ENCODE data around the gene SENP5. TPM values are rescaled to one million over a fixed set of nuclear protein-coding genes. Genes with fewer than 3 reads are reported as not detected.

The SENP5 gene
- total RNA-seq, 1 donor from 2014 or later: 49.6 TPM

- DNase-seq: no peak
- no peaks in the 10 kb centered on the region for H3K4me1 Mint-ChIP-seq (ENCODE audit: low read depth, unreplicated experiment)
- no peaks in the 10 kb centered on the region for H3K36me3 Mint-ChIP-seq (ENCODE audit: unreplicated experiment)
- no peaks in the 10 kb centered on the region for H3K9me3 Mint-ChIP-seq (ENCODE audit: unreplicated experiment)
- TF ChIP-seq, protein P1, sequence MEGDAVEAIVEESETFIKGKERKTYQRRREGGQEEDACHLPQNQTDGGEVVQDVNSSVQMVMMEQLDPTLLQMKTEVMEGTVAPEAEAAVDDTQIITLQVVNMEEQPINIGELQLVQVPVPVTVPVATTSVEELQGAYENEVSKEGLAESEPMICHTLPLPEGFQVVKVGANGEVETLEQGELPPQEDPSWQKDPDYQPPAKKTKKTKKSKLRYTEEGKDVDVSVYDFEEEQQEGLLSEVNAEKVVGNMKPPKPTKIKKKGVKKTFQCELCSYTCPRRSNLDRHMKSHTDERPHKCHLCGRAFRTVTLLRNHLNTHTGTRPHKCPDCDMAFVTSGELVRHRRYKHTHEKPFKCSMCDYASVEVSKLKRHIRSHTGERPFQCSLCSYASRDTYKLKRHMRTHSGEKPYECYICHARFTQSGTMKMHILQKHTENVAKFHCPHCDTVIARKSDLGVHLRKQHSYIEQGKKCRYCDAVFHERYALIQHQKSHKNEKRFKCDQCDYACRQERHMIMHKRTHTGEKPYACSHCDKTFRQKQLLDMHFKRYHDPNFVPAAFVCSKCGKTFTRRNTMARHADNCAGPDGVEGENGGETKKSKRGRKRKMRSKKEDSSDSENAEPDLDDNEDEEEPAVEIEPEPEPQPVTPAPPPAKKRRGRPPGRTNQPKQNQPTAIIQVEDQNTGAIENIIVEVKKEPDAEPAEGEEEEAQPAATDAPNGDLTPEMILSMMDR (IDR thresholded peaks at IDR 0.05; ENCODE audit: partially characterized antibody, unreplicated experiment): no peak
- H3K27ac Mint-ChIP-seq (ENCODE audit: unreplicated experiment): no peak overlapping the region
- H3K27me3 Mint-ChIP-seq (ENCODE audit: unreplicated experiment): no peaks in the 10 kb centered on the region
- H3K4me3 Mint-ChIP-seq (ENCODE audit: unreplicated experiment): no peak overlapping the region
Observed at GRCh38 chr3:196875258-196875657, 7.5 kb downstream of the SENP5 start.

GRCh38 chr3:196883361-196883760 lies 15.6 kb downstream of the SENP5 start:
- Mint-ChIP-seq H3K27ac (ENCODE audit: unreplicated experiment) (no peak overlapping the region), H3K4me3 (ENCODE audit: unreplicated experiment) (no peak overlapping the region), H3K36me3 (ENCODE audit: unreplicated experiment) (no peaks in the 10 kb centered on the region), H3K4me1 (ENCODE audit: low read depth, unreplicated experiment) (no peaks in the 10 kb centered on the region), H3K9me3 (ENCODE audit: unreplicated experiment) (no peaks in the 10 kb centered on the region), H3K27me3 (ENCODE audit: unreplicated experiment) (no peaks in the 10 kb centered on the region)
- no peak for DNase-seq
- TF ChIP-seq, protein P1 (IDR thresholded peaks at IDR 0.05; ENCODE audit: partially characterized antibody, unreplicated experiment): no peak

DNA sequence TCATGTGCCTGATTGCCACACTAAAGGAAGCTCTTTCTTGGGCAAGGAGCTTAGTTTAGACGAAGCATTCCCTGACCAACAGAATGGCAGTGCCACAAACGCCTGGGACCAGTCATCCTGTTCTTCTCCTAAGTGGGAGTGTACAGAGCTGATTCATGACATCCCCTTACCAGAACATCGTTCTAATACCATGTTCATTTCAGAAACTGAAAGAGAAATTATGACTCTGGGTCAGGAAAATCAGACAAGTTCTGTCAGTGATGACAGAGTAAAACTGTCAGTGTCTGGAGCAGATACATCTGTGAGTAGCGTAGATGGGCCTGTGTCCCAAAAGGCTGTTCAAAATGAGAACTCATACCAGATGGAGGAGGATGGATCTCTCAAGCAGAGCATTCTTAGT lies 18.4 kb downstream of the SENP5 start:
- no peak overlapping the region for H3K27ac Mint-ChIP-seq (ENCODE audit: unreplicated experiment)
- no peak overlapping the region for H3K4me3 Mint-ChIP-seq (ENCODE audit: unreplicated experiment)
- peaks cover 2% of the 10 kb centered on the region for H3K27me3 Mint-ChIP-seq (ENCODE audit: unreplicated experiment)
- no peaks in the 10 kb centered on the region for H3K36me3 Mint-ChIP-seq (ENCODE audit: unreplicated experiment)
- no peaks in the 10 kb centered on the region for H3K4me1 Mint-ChIP-seq (ENCODE audit: low read depth, unreplicated experiment)
- no peaks in the 10 kb centered on the region for H3K9me3 Mint-ChIP-seq (ENCODE audit: unreplicated experiment)
- no peak for DNase-seq
- TF ChIP-seq, protein P1 (IDR thresholded peaks at IDR 0.05; ENCODE audit: partially characterized antibody, unreplicated experiment): no peak

DNA sequence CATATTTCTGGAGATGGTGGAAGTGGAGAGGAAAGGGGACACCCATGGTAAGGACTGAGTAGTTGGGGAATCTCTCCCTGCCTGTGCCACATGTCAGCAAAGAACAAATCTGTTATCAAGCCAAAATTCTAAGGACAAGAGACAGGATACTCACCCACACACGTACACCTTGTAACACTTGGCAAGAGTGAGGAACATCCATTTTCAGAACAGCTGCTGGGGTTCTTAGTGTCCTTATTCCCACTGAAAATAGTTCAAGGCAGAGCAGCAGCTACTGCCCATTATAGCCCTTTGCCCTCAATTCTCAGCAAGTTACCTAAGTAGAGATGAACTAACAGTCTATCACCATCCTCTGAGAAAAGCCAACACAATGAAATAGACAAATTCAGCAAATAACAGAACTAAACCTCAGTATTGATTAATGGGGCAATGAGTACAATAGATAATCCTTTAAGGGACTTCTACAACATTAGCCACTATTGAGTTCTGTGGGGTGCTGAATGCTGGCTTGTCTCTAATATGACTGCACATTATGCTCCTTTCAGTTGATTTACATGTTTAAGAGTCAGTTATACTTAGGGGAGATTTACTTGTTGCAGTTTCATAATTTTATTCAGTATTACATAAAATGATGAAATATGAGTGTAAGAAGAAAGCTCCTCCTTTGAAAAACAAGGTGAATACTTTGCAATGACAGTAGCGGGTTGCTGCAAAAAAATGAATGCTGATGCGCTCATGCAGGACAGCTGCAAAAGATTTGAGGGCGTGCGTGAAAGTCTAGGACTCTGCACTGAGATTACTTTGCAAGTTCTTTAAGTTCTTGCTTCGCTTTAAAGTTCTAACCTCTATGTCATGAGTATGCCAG lies 22.4 kb downstream of the SENP5 start:
- TF ChIP-seq, protein P1 (IDR thresholded peaks at IDR 0.05; ENCODE audit: partially characterized antibody, unreplicated experiment): no peak
- Mint-ChIP-seq H3K27ac (ENCODE audit: unreplicated experiment) (peak overlapping the region; percentile 20), H3K4me1 (ENCODE audit: low read depth, unreplicated experiment) (no peaks in the 10 kb centered on the region), H3K27me3 (ENCODE audit: unreplicated experiment) (peaks cover 4% of the 10 kb centered on the region), H3K4me3 (ENCODE audit: unreplicated experiment) (no peak overlapping the region), H3K9me3 (ENCODE audit: unreplicated experiment) (no peaks in the 10 kb centered on the region), H3K36me3 (ENCODE audit: unreplicated experiment) (no peaks in the 10 kb centered on the region)
- no peak for DNase-seq

GRCh38 chr3:196894557-196895295 lies 27.0 kb downstream of the SENP5 start:
- no peaks in the 10 kb centered on the region for H3K36me3 Mint-ChIP-seq (ENCODE audit: unreplicated experiment)
- TF ChIP-seq, protein P1 (IDR thresholded peaks at IDR 0.05; ENCODE audit: partially characterized antibody, unreplicated experiment): no peak

More at GRCh38 chr3:196894557-196895295, 27.0 kb downstream of the SENP5 start:
- Mint-ChIP-seq H3K27me3 (ENCODE audit: unreplicated experiment) (peaks cover 2% of the 10 kb centered on the region), H3K27ac (ENCODE audit: unreplicated experiment) (no peak overlapping the region), H3K4me1 (ENCODE audit: low read depth, unreplicated experiment) (peaks cover 10% of the 10 kb centered on the region), H3K4me3 (ENCODE audit: unreplicated experiment) (no peak overlapping the region), H3K9me3 (ENCODE audit: unreplicated experiment) (no peaks in the 10 kb centered on the region)
- DNase-seq: no peak

Measured in glutamatergic neuron (in vitro differentiated cells).